Measurements from ENCODE around the gene STAC3. TPM values are rescaled to one million over a fixed set of nuclear protein-coding genes. Genes with fewer than 3 reads are reported as not detected.

STAC3 gene
- total and polyA plus RNA-seq, 4 donors: 0.19 to 1.3 (median 0.96) TPM

GRCh38 chr12:57248934-57249742 lies 1.8 kb downstream of the STAC3 start:
- Histone ChIP-seq H3K9me3 (ENCODE audit: control insufficient read depth in 4 of 4, low read length in 3 of 4) (no peaks in the 10 kb centered on the region), H3K4me3 (ENCODE audit: low read depth in 1 of 3, low read length in 3 of 3) (no peak overlapping the region), H3K9ac (ENCODE audit: low read depth in 1 of 2, low read length in 2 of 2) (no peak overlapping the region), H3K36me3 (ENCODE audit: control insufficient read depth in 4 of 4, insufficient read depth in 3 of 4, low read depth in 1 of 4, low read length in 3 of 4) (no peaks in the 10 kb centered on the region), H3K27ac (ENCODE audit: low read depth in 1 of 2, low read length in 2 of 2) (no peak overlapping the region), H3K27me3 (ENCODE audit: control insufficient read depth in 4 of 4, insufficient read depth in 4 of 4, low read length in 3 of 4) (no peaks in the 10 kb centered on the region), H3K4me1 (ENCODE audit: control insufficient read depth in 4 of 4, insufficient read depth in 4 of 4, low read length in 3 of 4) (peaks cover 0 to 8% (median 4%) of the 10 kb centered on the region in 4 donors)
- no peak for TF ChIP-seq MAX (IDR thresholded peaks at IDR 0.05)
- TF ChIP-seq, protein P1, sequence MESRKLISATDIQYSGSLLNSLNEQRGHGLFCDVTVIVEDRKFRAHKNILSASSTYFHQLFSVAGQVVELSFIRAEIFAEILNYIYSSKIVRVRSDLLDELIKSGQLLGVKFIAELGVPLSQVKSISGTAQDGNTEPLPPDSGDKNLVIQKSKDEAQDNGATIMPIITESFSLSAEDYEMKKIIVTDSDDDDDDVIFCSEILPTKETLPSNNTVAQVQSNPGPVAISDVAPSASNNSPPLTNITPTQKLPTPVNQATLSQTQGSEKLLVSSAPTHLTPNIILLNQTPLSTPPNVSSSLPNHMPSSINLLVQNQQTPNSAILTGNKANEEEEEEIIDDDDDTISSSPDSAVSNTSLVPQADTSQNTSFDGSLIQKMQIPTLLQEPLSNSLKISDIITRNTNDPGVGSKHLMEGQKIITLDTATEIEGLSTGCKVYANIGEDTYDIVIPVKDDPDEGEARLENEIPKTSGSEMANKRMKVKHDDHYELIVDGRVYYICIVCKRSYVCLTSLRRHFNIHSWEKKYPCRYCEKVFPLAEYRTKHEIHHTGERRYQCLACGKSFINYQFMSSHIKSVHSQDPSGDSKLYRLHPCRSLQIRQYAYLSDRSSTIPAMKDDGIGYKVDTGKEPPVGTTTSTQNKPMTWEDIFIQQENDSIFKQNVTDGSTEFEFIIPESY (IDR thresholded peaks at IDR 0.05): no peak
- TF ChIP-seq YY1 (IDR thresholded peaks at IDR 0.05): no peak
- no peak for TF ChIP-seq SP1 (IDR thresholded peaks at IDR 0.05)
- TF ChIP-seq FOXA2 (IDR thresholded peaks at IDR 0.05): no peak
- TF ChIP-seq JUND (IDR thresholded peaks at IDR 0.05): no peak
- TF ChIP-seq EGR1 (IDR thresholded peaks at IDR 0.05; ENCODE audit: low read depth in 2 of 2): no peak
- no peak for TF ChIP-seq RXRA (IDR thresholded peaks at IDR 0.05)
- TF ChIP-seq RAD21 (IDR thresholded peaks at IDR 0.05): no peak
- no peak for TF ChIP-seq GABPA (IDR thresholded peaks at IDR 0.05 in 1 of 2, conservative IDR thresholded peaks at IDR 0.05 in 1 of 2)
- no peak for TF ChIP-seq NR2F2 (IDR thresholded peaks at IDR 0.05)
- TF ChIP-seq, protein P2, sequence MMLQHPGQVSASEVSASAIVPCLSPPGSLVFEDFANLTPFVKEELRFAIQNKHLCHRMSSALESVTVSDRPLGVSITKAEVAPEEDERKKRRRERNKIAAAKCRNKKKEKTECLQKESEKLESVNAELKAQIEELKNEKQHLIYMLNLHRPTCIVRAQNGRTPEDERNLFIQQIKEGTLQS (IDR thresholded peaks at IDR 0.05): no peak
- DNase-seq (ENCODE audit: low spot score): no peak
- 84% methylated on average over 7 of the region's 7 CpGs for WGBS

- 96% methylated on average over 1 of the region's 1 CpG for WGBS
- Histone ChIP-seq H3K4me3 (ENCODE audit: low read depth in 1 of 3, low read length in 3 of 3) (no peak overlapping the region), H3K9ac (ENCODE audit: low read depth in 1 of 2, low read length in 2 of 2) (no peak overlapping the region)
Measured at GRCh38 chr12:57247041-57247440, 3.9 kb downstream of the STAC3 start.

More at GRCh38 chr12:57247041-57247440, 3.9 kb downstream of the STAC3 start:
- Histone ChIP-seq H3K27me3 (ENCODE audit: control insufficient read depth in 4 of 4, insufficient read depth in 4 of 4, low read length in 3 of 4) (peaks cover 0 to 2% (median 0%) of the 10 kb centered on the region in 4 donors), H3K27ac (ENCODE audit: low read depth in 1 of 2, low read length in 2 of 2) (no peak overlapping the region), H3K9me3 (ENCODE audit: control insufficient read depth in 4 of 4, low read length in 3 of 4) (no peaks in the 10 kb centered on the region), H3K4me1 (ENCODE audit: control insufficient read depth in 4 of 4, insufficient read depth in 4 of 4, low read length in 3 of 4) (peaks cover 4 to 29% (median 15%) of the 10 kb centered on the region in 4 donors), H3K36me3 (ENCODE audit: control insufficient read depth in 4 of 4, insufficient read depth in 3 of 4, low read depth in 1 of 4, low read length in 3 of 4) (no peaks in the 10 kb centered on the region)
- TF ChIP-seq JUND (IDR thresholded peaks at IDR 0.05): no peak
- TF ChIP-seq HNF4G (IDR thresholded peaks at IDR 0.05): no peak
- TF ChIP-seq GABPA (IDR thresholded peaks at IDR 0.05 in 1 of 2, conservative IDR thresholded peaks at IDR 0.05 in 1 of 2): no peak
- TF ChIP-seq EGR1 (IDR thresholded peaks at IDR 0.05; ENCODE audit: low read depth in 2 of 2): no peak
- TF ChIP-seq, protein P2 (IDR thresholded peaks at IDR 0.05): no peak
- TF ChIP-seq MAX (IDR thresholded peaks at IDR 0.05): no peak
- TF ChIP-seq, protein P3, sequence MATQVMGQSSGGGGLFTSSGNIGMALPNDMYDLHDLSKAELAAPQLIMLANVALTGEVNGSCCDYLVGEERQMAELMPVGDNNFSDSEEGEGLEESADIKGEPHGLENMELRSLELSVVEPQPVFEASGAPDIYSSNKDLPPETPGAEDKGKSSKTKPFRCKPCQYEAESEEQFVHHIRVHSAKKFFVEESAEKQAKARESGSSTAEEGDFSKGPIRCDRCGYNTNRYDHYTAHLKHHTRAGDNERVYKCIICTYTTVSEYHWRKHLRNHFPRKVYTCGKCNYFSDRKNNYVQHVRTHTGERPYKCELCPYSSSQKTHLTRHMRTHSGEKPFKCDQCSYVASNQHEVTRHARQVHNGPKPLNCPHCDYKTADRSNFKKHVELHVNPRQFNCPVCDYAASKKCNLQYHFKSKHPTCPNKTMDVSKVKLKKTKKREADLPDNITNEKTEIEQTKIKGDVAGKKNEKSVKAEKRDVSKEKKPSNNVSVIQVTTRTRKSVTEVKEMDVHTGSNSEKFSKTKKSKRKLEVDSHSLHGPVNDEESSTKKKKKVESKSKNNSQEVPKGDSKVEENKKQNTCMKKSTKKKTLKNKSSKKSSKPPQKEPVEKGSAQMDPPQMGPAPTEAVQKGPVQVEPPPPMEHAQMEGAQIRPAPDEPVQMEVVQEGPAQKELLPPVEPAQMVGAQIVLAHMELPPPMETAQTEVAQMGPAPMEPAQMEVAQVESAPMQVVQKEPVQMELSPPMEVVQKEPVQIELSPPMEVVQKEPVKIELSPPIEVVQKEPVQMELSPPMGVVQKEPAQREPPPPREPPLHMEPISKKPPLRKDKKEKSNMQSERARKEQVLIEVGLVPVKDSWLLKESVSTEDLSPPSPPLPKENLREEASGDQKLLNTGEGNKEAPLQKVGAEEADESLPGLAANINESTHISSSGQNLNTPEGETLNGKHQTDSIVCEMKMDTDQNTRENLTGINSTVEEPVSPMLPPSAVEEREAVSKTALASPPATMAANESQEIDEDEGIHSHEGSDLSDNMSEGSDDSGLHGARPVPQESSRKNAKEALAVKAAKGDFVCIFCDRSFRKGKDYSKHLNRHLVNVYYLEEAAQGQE (IDR thresholded peaks at IDR 0.05): no peak
- TF ChIP-seq RXRA (IDR thresholded peaks at IDR 0.05): no peak
- TF ChIP-seq, protein P4, sequence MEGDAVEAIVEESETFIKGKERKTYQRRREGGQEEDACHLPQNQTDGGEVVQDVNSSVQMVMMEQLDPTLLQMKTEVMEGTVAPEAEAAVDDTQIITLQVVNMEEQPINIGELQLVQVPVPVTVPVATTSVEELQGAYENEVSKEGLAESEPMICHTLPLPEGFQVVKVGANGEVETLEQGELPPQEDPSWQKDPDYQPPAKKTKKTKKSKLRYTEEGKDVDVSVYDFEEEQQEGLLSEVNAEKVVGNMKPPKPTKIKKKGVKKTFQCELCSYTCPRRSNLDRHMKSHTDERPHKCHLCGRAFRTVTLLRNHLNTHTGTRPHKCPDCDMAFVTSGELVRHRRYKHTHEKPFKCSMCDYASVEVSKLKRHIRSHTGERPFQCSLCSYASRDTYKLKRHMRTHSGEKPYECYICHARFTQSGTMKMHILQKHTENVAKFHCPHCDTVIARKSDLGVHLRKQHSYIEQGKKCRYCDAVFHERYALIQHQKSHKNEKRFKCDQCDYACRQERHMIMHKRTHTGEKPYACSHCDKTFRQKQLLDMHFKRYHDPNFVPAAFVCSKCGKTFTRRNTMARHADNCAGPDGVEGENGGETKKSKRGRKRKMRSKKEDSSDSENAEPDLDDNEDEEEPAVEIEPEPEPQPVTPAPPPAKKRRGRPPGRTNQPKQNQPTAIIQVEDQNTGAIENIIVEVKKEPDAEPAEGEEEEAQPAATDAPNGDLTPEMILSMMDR (IDR thresholded peaks at IDR 0.05; ENCODE audit: low read depth, low read length, missing input control): no peak
- DNase-seq (ENCODE audit: low spot score): no peak
